GM21529 (cell line): Measurements from ENCODE around the gene FRMD4B.
A peak's percentile ranks its signal among the peaks of the same experiment; 100 is the strongest.

Source experiments
- ATAC-seq: cut with Tn5 transposase; IDR thresholded peaks from one replicate; pipeline ENCODE4 v1.9.1; 2021; ENCODE audit not compliant: unreplicated experiment

Gene FRMD4B

DNA sequence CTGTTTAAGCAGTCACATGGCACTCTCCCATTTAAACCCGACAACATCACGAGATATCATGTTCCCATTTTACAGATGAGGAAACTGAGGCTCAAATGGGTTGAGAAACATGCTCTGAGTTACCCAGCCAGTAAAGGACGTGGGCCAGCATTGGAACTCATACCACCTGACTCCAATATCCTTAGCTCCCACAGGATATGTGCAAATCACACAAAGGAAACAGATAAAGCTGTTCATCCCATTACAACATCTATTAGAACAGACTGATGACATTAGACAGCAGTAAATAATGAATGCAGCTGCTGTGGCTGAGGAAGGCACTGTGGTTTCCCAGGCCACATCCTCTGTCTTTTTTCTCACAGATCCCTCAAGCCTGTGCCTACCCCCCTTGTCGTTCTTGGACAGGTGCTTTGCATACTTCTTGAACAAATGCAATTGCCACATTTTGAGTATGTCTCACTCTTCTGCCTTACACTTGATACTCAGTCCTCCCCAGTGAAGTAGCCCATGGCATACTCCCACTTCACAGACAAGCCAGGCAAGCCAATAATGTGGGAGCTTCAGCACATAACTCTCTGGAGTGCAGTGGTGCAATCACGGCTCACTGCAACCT is 17.7 kb downstream of the FRMD4B start:
- peak; percentile 99 for ATAC-seq

DNA sequence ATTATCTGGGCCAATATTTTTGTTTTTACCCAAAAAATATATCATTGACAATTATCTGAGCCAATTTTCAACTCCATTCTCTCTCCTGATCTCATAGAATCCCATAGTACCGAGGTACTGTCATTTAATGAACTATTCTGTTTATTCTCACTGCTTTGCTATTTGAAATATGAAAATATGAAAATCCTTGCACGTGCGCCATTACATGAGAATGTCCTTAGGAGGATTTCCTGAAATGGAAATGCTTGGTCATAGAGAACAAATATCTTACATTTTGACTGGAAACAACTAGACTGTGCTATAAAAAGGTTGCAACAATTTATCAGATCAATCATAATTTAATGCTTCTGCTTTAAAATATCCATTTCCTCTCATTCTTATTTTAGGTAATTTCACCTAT is 18.3 kb downstream of the FRMD4B start:
- ATAC-seq, result no peak

DNA sequence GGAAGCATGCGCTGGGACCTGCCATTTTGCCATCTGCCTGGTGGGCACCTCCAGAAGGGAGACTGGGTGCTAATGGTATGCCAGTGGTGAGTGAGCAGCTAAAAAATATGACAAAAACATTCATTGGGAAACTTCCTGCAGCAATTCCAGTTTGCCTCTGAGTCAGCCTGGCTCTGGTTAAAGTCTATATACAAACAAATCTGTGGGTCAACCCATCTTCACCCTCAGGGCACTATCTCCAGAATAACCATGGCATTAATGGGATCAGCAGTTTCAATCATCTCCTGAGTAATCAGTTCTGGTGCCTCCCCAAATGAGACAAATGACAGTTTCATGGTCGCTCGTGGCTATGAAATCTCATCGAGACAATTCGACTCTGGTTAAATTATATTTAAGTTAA is 21.5 kb downstream of the FRMD4B start:
- ATAC-seq, result no peak

DNA sequence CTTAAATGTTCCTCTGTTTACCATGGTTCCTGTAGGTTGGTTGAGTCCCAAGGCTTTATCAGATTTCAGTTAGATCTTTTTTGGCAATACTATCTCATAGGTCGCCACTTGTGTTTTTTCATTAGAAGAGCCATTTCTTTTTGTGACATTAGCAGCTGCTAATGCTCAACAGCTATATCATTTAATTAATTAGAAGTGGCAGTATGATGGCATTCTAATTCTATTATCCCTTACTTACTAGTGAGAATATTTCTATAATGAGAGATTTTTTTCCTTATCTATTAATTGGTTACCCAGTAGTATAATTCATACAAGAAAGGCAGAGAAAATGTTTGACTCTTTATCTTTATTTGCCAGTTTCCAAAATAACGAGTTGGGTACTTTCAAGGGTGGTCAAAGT is 25.2 kb downstream of the FRMD4B start:
- no peak for ATAC-seq

DNA sequence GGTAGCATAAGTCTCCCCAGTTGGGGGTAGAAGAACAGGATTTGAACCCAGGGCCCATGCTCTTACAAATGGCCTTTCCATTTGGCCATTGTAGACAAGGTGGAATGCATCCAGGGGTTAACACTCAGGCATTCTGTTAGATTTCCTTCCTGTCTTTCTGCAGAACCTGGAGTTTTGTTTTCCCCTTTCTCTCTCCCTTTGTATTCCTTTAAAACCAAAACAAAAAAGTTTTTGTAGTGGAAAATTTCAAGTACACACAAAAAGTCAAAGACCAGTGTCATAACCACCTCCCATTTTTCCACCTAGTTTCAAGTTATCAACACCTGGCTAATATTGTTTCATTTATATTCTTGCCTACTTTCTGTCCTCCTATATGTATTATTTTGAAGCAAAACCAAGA is 26.0 kb downstream of the FRMD4B start:
- no peak for ATAC-seq

DNA sequence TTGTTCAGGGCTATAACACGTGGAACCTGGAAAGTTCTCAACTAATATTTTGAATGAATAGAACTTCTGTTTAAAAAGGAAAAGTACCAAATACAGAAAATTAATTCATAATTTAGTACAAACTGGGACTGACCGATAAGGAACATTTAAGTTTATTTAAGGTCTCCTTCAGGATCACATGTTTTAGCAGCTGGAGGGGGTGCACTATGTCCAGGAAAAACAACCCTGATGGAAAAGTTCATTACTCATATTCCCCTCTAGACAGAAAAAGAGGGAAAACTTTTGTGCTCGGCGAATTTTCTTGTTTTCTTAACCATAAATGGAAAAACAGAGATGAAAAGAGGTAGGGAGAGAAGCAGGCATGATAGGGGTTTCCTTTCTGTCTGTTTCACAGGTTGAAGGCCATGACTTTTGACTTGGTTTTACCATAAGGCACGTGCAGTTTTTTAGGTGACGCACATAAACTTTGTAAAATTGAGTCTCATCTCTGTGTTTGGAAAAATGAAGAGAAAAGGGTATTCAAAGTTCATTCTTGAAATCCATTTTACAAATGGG is 26.5 kb downstream of the FRMD4B start:
- no peak for ATAC-seq

DNA sequence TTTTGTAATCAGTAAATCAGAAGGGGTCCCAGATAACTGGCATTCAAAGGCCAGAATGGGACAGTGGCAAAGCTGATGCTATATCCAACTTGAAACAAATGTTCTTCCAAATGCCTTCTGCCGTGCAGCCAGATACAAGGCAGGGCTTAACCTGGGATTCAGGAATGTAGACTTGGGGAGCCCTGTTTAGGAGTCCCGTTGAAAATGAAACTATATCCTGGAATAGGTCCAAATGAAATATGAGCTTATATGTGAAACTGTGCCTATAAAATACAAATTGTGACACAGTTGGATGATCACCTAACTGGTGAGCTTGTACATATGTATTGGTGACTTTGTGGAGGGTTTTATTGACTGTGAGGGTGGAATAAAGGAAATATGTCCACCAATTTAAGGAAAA is 28.7 kb downstream of the FRMD4B start:
- ATAC-seq, result no peak

DNA sequence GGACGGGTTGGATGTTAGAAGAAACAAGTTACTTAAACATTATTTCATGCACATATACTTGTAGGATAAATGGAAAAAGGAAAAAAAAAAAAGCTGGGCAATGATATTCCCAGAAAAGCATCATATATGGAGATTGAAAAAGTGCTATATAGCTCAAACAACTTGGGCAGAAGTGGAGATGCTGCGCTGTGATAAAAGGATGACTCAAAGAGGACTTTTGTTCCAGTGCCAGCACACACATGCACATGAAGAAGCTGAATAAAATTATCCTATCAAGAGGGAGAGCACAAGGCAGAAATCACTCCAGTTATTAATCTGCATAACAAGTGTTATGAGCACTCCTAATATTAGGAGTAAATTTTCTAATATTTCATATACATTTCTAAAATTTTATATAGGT is 30.9 kb downstream of the FRMD4B start:
- no peak for ATAC-seq

DNA sequence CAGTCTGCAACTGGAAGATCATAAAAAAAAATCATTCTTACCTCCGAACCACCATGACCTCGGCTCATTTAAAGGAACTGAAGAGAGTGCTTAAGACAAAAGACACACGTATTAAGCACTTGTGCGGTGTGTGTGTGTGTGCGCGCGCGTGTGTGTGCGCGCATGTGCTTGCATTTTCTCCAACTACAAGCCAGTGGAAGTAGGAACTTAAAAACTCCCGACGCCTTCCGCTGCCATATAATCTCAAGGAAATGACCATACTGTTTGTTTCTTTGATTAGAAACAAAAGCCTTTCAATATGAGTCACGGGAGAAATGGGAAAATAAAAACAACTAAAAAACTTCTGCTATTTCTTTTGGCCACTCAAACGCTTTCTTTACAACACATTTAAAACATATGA is 32.4 kb downstream of the FRMD4B start:
- no peak for ATAC-seq

DNA sequence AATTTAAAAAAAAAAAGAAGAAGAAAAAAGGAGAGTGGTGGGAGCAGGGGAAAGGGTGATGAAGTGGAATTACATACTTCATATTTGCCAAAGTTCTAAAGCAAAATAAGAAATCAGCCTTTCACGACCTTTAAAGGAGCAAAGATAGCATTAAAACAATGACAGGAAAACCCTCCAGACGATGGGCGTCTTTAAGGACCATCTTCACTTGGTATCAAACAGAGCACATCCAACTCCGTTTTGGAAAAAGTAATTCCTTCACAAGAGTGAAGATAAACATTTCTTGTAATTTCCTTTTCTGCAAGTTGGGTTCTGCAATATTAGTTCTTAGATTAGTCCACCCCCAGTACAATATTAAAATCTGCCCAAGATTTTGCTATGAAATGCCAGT is 32.8 kb downstream of the FRMD4B start:
- ATAC-seq, result no peak

DNA sequence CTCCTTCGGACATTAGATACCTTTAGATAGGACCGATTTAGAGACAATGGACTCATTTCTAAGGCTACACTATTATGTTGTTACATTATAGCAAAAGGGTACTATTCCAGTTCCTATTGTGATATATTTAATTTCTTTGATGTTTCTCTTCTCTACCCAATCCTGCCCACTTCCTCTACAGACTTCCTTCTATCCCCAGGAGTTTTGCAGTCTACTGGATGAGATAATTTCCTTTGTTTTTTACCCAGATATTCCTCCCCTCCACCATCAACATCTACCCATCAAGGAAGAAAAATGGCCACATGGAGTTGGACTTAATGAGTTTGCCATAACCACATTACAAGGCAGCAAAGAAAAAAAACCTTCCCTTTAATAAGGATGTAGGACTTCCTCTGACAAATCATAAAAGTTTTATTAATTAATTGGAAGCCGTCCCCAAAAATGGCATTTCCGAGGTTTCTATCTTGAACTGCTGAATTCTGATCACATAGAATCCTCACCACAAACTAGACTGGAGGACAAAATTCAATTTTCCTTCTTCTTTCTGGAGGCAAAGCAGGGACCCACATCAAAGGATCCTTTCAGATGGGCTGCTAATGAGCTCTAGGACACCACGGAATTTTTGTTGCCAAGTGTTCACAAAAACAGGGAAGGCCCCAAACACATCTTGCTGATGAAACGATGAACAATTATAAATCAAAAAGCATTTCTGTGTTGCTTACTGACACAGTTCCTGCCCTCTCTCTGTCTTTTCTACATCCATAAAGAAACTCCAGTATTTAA is 33.4 kb downstream of the FRMD4B start:
- no peak for ATAC-seq

DNA sequence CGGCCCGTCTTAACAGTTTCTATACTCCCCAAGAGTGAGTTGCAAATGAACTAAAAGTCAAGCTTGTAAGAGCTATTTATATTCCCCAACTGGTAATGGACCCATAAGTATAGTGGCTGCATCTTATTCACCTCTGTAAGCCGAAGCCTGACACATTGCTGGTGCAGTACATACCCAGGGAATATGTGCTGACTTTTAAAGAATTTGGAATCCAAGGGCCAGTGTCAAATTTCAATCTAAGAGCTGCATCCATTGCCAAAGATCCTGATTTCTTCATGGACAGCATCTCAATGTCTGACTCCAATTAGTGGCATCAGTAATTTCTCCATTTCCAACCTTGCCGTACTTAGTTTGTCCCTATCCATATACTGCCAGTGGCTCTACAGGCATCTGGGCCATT is 42.0 kb downstream of the FRMD4B start:
- ATAC-seq, result no peak

DNA sequence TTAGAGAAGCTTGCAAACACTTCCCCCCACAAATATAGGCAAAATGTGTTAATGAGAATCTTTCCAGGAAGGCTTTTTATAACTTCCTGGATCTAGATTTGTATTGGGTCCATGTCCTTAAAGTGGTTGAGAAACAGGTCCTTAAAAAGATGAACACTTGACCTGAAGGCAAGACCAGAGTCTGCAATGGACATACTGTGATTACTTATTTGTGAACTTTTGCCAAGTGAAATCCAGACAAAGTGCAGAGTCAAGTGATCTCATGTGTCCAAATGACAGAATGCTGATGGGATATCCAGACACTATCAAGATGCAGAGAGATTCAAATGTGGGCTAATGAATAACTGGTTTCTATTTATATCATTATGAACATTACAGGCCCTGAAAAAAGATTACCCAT is 43.8 kb downstream of the FRMD4B start:
- ATAC-seq, result no peak

DNA sequence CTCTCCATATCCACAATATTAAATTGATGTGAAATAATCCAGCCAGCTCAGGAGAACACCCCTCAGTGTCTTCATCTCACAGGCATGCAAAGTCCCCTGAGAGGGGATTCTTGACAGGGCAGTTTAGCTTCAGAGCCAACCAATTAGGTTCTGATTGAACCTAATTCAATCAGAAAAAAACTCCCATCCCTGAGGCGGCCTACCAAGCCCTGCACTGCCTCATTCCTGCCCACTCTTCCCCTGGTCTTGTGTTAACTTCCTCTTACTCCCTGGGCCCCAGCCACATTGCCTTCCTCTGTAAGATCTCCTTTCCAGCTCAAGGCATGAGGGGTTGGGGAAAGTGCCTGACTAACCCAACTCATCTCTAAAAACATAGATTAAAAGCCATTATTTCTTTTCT is 46.1 kb downstream of the FRMD4B start:
- no peak for ATAC-seq

DNA sequence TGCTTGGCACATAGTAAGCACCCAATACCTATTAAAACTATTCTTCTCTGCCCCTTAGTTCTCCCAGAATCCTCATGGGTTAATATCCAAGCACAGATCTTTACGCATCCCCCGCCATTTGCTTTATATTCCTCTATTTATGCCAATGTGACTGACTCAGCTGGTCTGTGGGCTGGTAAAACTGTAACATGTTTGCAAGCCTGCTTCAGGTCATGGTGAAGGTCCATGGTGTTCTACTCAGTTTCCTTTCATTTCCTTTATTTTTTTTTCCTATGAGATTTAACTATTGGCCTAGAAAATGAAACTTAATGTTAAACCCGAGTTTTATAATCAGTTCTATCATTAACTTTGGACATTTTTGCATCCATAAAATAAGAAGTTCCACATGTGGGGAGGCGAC is 47.0 kb downstream of the FRMD4B start:
- no peak for ATAC-seq

DNA sequence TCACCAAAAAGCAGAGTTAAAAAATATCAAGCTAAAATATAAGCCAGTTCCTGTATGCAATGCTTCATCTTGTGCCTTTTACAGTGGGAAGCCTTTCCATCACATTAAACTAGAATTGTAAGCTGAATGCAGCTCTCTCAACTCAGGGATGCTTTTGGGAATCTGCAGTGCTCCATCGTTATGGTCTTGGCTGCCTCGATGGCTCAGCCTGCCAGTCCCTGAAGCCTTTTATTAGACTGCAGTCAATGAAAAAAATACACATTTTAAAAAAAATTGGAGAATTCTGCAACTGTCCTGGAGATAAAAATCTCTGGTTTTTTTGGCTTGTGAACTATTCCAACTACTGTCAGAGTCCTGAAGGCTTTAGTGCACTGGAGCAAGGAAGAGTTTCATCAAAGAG is 53.0 kb downstream of the FRMD4B start:
- ATAC-seq, result no peak

DNA sequence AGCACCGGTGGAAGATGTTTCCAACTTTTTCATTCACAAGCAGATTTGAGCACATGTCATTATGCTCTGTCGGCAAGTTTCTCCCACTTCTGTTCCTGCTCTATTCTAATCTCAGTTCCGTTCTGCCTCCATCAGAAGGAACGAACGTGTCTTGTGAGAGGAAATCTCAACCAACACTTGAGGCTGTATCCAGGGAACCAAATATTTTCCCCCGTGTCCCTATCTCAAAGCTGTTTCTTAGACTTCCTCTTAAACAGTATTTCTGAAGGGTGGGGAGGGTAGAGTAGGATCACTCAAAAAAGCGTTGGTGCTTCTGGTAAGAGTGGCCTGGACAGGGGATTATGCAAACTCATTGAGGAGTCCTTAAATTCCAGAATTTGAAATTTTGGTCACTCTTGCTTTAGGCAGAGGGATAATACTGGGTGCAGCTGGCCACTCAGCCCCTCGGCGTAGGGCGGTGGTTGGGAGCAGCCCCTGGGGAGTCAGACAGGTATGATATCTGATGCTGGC is 54.9 kb downstream of the FRMD4B start:
- ATAC-seq, result no peak

DNA sequence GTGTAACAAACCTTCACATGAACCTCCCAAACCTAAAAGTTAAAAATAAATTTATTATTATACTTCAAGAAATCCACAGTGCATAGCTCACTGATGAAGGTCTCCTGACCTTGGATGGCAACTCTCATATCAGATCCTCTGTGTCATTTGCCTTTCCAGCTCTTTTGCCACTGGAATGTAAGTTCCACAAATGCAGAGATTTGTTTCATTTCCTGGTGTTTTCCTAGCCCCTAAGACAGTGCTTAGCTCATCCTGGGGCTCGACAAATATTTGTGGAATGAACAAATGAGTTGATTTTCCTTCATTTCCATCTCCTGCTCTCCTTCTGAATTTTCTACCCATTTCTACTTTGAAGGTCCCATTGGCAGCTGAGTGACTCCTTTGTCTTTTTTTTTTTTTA is 56.0 kb downstream of the FRMD4B start:
- ATAC-seq, result no peak

DNA sequence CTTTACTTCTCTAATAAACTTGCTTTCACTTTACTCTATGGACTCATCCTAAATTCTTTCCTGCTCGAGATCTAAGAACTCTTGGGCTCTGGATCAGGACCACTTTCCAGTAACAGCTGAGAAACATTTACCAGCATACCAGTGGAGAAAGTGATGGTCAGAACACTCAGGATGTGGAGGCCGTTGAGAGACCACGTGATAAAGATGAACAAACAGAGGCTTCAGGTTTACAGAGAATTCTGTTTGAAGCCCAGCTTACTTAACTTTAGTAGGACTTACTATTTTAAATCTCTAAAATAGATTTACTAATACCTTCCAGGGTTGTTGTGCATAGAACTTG is 57.0 kb downstream of the FRMD4B start:
- ATAC-seq, result no peak

DNA sequence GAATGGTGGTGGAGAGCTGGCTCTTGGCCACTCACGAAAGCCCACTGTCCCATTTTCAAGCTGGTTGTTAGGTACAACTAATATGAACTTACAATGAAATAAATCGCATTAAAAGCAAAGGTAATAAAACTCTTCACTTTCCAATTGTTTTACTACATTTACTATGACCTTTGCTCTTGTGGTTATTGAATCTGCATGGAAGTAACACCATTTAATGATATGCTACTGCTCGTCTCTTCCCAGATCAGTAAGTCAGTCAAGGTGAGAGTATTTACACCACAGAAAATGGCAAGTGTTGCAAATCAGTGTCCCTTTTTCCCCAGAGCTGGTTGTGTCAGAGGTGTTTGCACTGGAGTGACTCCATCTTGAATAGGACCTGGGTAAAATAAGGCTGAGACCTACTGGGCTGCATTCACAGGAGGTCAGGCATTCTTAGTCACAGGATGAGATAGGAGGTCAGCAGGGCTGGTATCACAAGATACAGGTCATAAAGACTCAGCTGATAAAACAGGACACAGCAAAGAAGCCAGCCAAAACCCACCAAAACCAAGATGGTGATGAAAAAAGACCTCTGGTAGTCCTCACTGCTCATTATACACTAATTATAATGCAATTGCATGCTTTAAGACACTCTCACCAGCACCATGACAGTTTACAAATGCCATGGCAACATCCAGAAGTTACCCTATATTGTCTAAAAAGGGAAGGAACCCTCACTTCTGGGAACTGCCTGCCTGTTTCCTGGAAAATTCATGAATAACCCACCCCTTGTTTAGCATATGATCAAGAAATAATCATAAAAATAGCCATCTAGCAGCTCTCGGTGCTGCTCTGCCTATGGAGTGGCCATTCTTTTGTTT is 57.6 kb downstream of the FRMD4B start:
- no peak for ATAC-seq

DNA sequence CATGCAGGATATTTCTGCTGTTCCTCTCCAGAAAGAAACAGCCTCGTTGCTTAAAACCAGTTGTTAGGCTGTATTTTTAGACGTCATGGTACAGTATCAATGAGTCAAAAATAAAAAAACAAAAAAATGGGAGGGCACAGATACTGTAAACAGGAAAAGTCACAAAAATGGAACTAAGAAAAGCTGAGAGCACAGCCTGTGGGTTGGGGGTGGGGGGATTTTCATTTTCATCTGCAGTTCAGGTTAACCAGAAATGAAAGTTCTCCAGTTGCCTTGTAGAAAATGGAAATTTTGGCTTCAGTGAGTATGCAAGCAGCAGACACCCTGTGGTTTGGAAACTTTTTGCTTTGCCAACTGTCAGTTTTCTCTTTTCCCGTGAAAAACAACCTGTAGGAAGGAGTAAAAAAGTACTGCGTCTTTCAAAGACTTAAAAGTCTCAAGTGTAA is 59.0 kb downstream of the FRMD4B start:
- peak; percentile 88 for ATAC-seq

DNA sequence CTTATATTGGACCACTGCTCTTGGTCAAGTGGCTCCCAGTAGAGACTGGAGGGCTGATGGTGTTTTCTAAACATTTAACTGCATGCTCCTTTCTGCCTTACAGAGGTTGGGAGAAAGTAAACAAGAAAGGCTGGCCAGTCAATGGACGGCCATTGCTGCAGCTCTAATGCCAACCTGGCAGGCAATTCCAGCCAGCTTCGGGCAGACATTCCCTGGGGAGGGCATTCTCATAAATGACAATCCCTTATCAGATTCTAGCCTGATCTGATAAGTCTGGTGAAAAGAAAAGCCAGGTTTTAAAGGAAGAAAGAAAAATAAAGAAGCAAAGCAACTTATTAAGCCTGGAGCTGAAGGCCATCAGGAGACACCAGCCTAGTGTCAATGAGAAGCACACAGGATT is 60.7 kb downstream of the FRMD4B start:
- ATAC-seq, result no peak
